GM21786 (cell line): Measurements from ENCODE around the gene C17orf100.
A peak's percentile ranks its signal among the peaks of the same experiment; 100 is the strongest.

Experiments used
- ATAC-seq: cut with Tn5 transposase; IDR thresholded peaks from one replicate; pipeline ENCODE4 v1.9.1; 2021; ENCODE audit not compliant: unreplicated experiment

The C17orf100 gene

GRCh38 chr17:6651354-6651918 lies at the start of gene C17orf100, which contains the start of gene MED31:
TSS of gene C17orf100 (plus strand) at chr17:6651762. CDS start at chr17:6651914, 152 bp downstream.
TSS of gene MED31 (minus strand) at chr17:6651605. CDS start at chr17:6651528, 77 bp downstream.
- ATAC-seq: peak; percentile 91

- ATAC-seq: no peak
Measured at GRCh38 chr17:6602141-6602540, 49.4 kb upstream of the C17orf100 start.

- no peak for ATAC-seq
Measured at GRCh38 chr17:6603744-6604325, 47.7 kb upstream of the C17orf100 start.

- ATAC-seq: no peak
Measured at GRCh38 chr17:6605142-6605541, 46.4 kb upstream of the C17orf100 start.

- no peak for ATAC-seq
Measured at GRCh38 chr17:6608321-6608720, 43.2 kb upstream of the C17orf100 start.

- ATAC-seq: no peak
Measured at GRCh38 chr17:6610011-6610410, 41.6 kb upstream of the C17orf100 start.

- no peak for ATAC-seq
Measured at GRCh38 chr17:6611231-6611630, 40.3 kb upstream of the C17orf100 start.

- ATAC-seq: no peak
Measured at GRCh38 chr17:6623941-6624340, 27.6 kb upstream of the C17orf100 start.

- no peak for ATAC-seq
Measured at GRCh38 chr17:6626616-6627015, 24.9 kb upstream of the C17orf100 start.

- no peak for ATAC-seq
Measured at GRCh38 chr17:6627019-6627418, 24.5 kb upstream of the C17orf100 start.

- ATAC-seq: no peak
Measured at GRCh38 chr17:6630390-6630789, 21.2 kb upstream of the C17orf100 start.

- no peak for ATAC-seq
Measured at GRCh38 chr17:6632530-6632929, 19.0 kb upstream of the C17orf100 start.

- ATAC-seq: no peak
Measured at GRCh38 chr17:6633263-6633662, 18.3 kb upstream of the C17orf100 start.

- ATAC-seq: no peak
Measured at GRCh38 chr17:6636105-6636504, 15.5 kb upstream of the C17orf100 start.

- ATAC-seq: no peak
Measured at GRCh38 chr17:6636616-6637457, 14.7 kb upstream of the C17orf100 start.

- ATAC-seq: no peak
Measured at GRCh38 chr17:6637458-6637840, 14.1 kb upstream of the C17orf100 start.

- no peak for ATAC-seq
Measured at GRCh38 chr17:6638046-6638908, 13.3 kb upstream of the C17orf100 start.

- no peak for ATAC-seq
Measured at GRCh38 chr17:6639014-6639585, 12.5 kb upstream of the C17orf100 start.

GRCh38 chr17:6639586-6640535 lies 11.7 kb upstream of the C17orf100 start:
- no peak for ATAC-seq
